IMR-90 (cell line): ENCODE measurements around the gene MRGPRF. TPM values are rescaled to one million over a fixed set of nuclear protein-coding genes. Genes with fewer than 3 reads are reported as not detected.

Experiments used
- ATAC-seq: fragments of 200-7000 bp; cut with Tn5 transposase; 2 replicates; pipeline ENCODE4 v1.9.1; 2020; ENCODE audit warnings: low read depth, mild to moderate bottlenecking, moderate library complexity
- BruUV-seq: library from RNA; stranded (reverse); fragments of 400-500 nt; replicated peaks from 2 replicates; lab custom pipeline; 2021; lab: Mats Ljungman, UMichigan
- CTCF ChIA-PET: fragments of 300-600 bp; formaldehyde crosslinking; extraction: SDS; loops from one replicate; lab custom pipeline; 2021; ENCODE audit warnings: antibody characterized with exemption; lab: Yijun Ruan, JAX
- POLR2A ChIA-PET: fragments of 300-600 bp; sonication (Branson Sonifier 250); formaldehyde crosslinking; loops from one replicate; lab custom pipeline; 2022; ENCODE audit warnings: antibody characterized with exemption; ENCODE audit not compliant: unreplicated experiment; lab: Charles Lee
- DNase-seq: peaks from one replicate; pipeline ENCODE4 v3.0.0; 2013
- H2AFZ ChIP-seq: replicated peaks from 2 replicates; pipeline ENCODE3; 2013; ENCODE audit warnings: low read length, mild to moderate bottlenecking; ENCODE audit not compliant: poor library complexity
- H2AK5ac ChIP-seq: 2 replicates; pipeline ENCODE4 v1.6.1; 2013; ENCODE audit warnings: low read depth, low read length, inconsistent platforms
- H2AK9ac ChIP-seq: replicated peaks from 2 replicates; pipeline ENCODE3; 2013; ENCODE audit warnings: mild to moderate bottlenecking, low read depth, low read length, moderate library complexity; ENCODE audit not compliant: poor library complexity
- H2BK120ac ChIP-seq: 2 replicates; pipeline ENCODE4 v1.6.1; 2013; ENCODE audit warnings: low read depth, low read length, inconsistent platforms
- H2BK15ac ChIP-seq: 3 replicates; pipeline ENCODE4 v1.6.1; 2013; ENCODE audit warnings: low read depth, low read length, inconsistent platforms
- H2BK20ac ChIP-seq: 2 replicates; pipeline ENCODE4 v1.6.1; 2013; ENCODE audit warnings: low read depth, mild to moderate bottlenecking, inconsistent platforms, low read length, moderate library complexity
- H2BK5ac ChIP-seq: 2 replicates; pipeline ENCODE4 v1.6.1; 2013; ENCODE audit warnings: mild to moderate bottlenecking, low read depth, low read length, inconsistent platforms; ENCODE audit not compliant: poor library complexity, severe bottlenecking
- H3K14ac ChIP-seq: replicated peaks from 2 replicates; pipeline ENCODE4 v1.6.1; 2013; ENCODE audit warnings: low read depth, low read length, inconsistent platforms
- H3K18ac ChIP-seq: 2 replicates; pipeline ENCODE4 v1.6.1; 2013; ENCODE audit warnings: low read depth, low read length, control low read depth
- H3K23ac ChIP-seq: 2 replicates; pipeline ENCODE4 v1.6.1; 2013; ENCODE audit warnings: low read depth, low read length, inconsistent platforms
- H3K27ac ChIP-seq: 2 replicates; pipeline ENCODE4 v1.5.1; 2013; ENCODE audit warnings: mild to moderate bottlenecking, control low read depth, low read length; ENCODE audit not compliant: insufficient read depth
- H3K27me3 ChIP-seq: 2 replicates; pipeline ENCODE4 v1.6.1; 2013; ENCODE audit warnings: low read length; ENCODE audit not compliant: control insufficient read depth, insufficient read depth
- H3K36me3 ChIP-seq: 2 replicates; pipeline ENCODE4 v1.6.1; 2013; ENCODE audit warnings: low read length, mixed read lengths; ENCODE audit not compliant: control insufficient read depth, insufficient read depth
- H3K4ac ChIP-seq: 2 replicates; pipeline ENCODE4 v1.6.1; 2013; ENCODE audit warnings: low read depth, low read length, inconsistent platforms
- H3K4me1 ChIP-seq: 2 replicates; pipeline ENCODE4 v1.6.1; 2013; ENCODE audit warnings: low read length, mixed read lengths; ENCODE audit not compliant: control insufficient read depth, insufficient read depth
- H3K4me2 ChIP-seq: 2 replicates; pipeline ENCODE4 v1.6.1; 2013; ENCODE audit warnings: low read depth, mild to moderate bottlenecking, control low read depth, low read length, moderate library complexity
- H3K4me3 ChIP-seq: 2 replicates; pipeline ENCODE4 v1.5.1; 2013; ENCODE audit warnings: low read depth, mild to moderate bottlenecking, control low read depth, low read length, moderate library complexity; ENCODE audit not compliant: insufficient read depth
- H3K56ac ChIP-seq: 2 replicates; pipeline ENCODE4 v1.6.1; 2013; ENCODE audit warnings: low read length, inconsistent platforms; ENCODE audit not compliant: insufficient read depth; ENCODE audit errors: extremely low read depth
- H3K79me1 ChIP-seq, 2 experiments: 2 replicates each; pipeline ENCODE4 v1.6.1; 2013; ENCODE audit warnings: low read length in 2 of 2, inconsistent platforms in 1 of 2, low read depth in 1 of 2
- H3K9ac ChIP-seq: 2 replicates; pipeline ENCODE4 v1.6.1; 2013; ENCODE audit warnings: low read depth, low read length, control low read depth
- H3K9me1 ChIP-seq: 2 replicates; pipeline ENCODE4 v1.6.1; 2013; ENCODE audit warnings: low read length, inconsistent platforms; ENCODE audit not compliant: insufficient read depth
- H3K9me3 ChIP-seq: 2 replicates; pipeline ENCODE4 v1.6.1; 2013; ENCODE audit warnings: low read length; ENCODE audit not compliant: control insufficient read depth, insufficient read depth
- H4K20me1 ChIP-seq: 2 replicates; pipeline ENCODE4 v1.6.1; 2013; ENCODE audit warnings: low read length, inconsistent platforms; ENCODE audit not compliant: insufficient read depth
- H4K5ac ChIP-seq: 2 replicates; pipeline ENCODE4 v1.6.1; 2013; ENCODE audit warnings: mild to moderate bottlenecking, low read depth, low read length, control low read depth
- H4K8ac ChIP-seq, 2 experiments: 2 replicates each; pipeline ENCODE4 v1.6.1; 2013; ENCODE audit warnings: low read depth in 2 of 2, low read length in 2 of 2, control low read depth in 1 of 2, inconsistent platforms in 1 of 2
- H4K91ac ChIP-seq: 2 replicates; pipeline ENCODE4 v1.6.1; 2013; ENCODE audit warnings: low read depth, low read length, inconsistent platforms; ENCODE audit not compliant: insufficient read depth
- BHLHE40 ChIP-seq: fragments of 150-350 bp; IDR thresholded peaks from 2 replicates; pipeline ENCODE4 v1.6.1; 2016; ENCODE audit warnings: mild to moderate bottlenecking, low read depth, low read length
- CHD1 ChIP-seq: IDR thresholded peaks from 2 replicates; pipeline ENCODE4 v1.6.1; 2012; ENCODE audit warnings: low read depth, low read length, improper control_type of control experiment
- FOS ChIP-seq: fragments of 150-350 bp; IDR thresholded peaks from 2 replicates; pipeline ENCODE4 v1.6.1; 2016; ENCODE audit warnings: low read depth, low read length
- MAZ ChIP-seq: IDR thresholded peaks from 2 replicates; pipeline ENCODE4 v1.6.1; 2012; ENCODE audit warnings: low read depth, mild to moderate bottlenecking, low read length, improper control_type of control experiment, moderate library complexity, borderline replicate concordance
- NFE2L2 ChIP-seq: fragments of 150-350 bp; IDR thresholded peaks from 2 replicates; pipeline ENCODE4 v1.6.1; 2016; ENCODE audit warnings: low read depth, mild to moderate bottlenecking, low read length
- POLR2A ChIP-seq: IDR thresholded peaks from 2 replicates; pipeline ENCODE4 v1.6.1; 2012; ENCODE audit warnings: mild to moderate bottlenecking, low read depth, low read length
- RAD21 ChIP-seq: IDR thresholded peaks from 2 replicates; pipeline ENCODE4 v1.6.1; 2012; ENCODE audit warnings: low read length, improper control_type of control experiment
- RFX5 ChIP-seq: IDR thresholded peaks from 2 replicates; pipeline ENCODE4 v1.8.0; 2012; ENCODE audit warnings: low read depth, mild to moderate bottlenecking, low read length, moderate library complexity
- SMC3 ChIP-seq: fragments of 150-350 bp; IDR thresholded peaks from 2 replicates; pipeline ENCODE4 v1.6.1; 2016; ENCODE audit warnings: low read depth, mild to moderate bottlenecking, antibody characterized with exemption, low read length, moderate library complexity
- WGBS, 2 experiments: methylation state at CpG; one replicate each; pipeline versions ENCODE4 v1.1.5 to v1.1.7; 2013; ENCODE audit warnings: missing lambda C conversion rate in 2 of 2; ENCODE audit not compliant: insufficient read length in 1 of 2; ENCODE audit errors: extremely low coverage in 2 of 2; 5-methylcytosine and 5-hydroxymethylcytosine counted together
- dilution Hi-C: fragments of 300-500 bp; cut with HindIII; formaldehyde crosslinking; loops from one replicate; pipeline ENCODE4 v1.14.3; 2018; ENCODE audit warnings: low sequenced_read_pairs; ENCODE audit not compliant: unreplicated experiment
- in situ Hi-C: fragments of 300-500 bp; cut with MboI; formaldehyde crosslinking; loops from 3 replicates; pipeline ENCODE4 v1.14.3; 2019; ENCODE audit warnings: low sequenced_read_pairs, inconsistent platforms, mixed read lengths
- intact Hi-C: fragments of 100-400 bp; cut with micrococcal nuclease; formaldehyde crosslinking; loops from 2 replicates; pipeline ENCODE4 v1.10.0; 2022
- polyA plus RNA-seq, 3 experiments: library from polyadenylated mRNA; depleted of rRNA; stranded (reverse); fragments of >200 nt; gene quantifications; 2 replicates each; pipeline ENCODE4 v1.2.3, GENCODE V29; 2012; ENCODE audit warnings: low replicate concordance in 1 of 3
- total RNA-seq: library from RNA; depleted of rRNA; stranded (reverse); fragments of >200 nt; gene quantifications from 2 replicates; pipeline ENCODE4 v1.2.3, GENCODE V29; 2012
- TF ChIP-seq, protein P1 (sequence below): fragments of 150-350 bp; IDR thresholded peaks from 2 replicates; pipeline ENCODE4 v1.6.1; 2017; ENCODE audit warnings: mild to moderate bottlenecking, antibody characterized with exemption, low read length, low read depth
- TF ChIP-seq, protein P2 (sequence below): conservative IDR thresholded peaks from 2 replicates; pipeline ENCODE4 v1.5.1; 2012; ENCODE audit warnings: mild to moderate bottlenecking, low read depth, low read length, improper control_type of control experiment

The MRGPRF gene
- total and polyA plus RNA-seq, 2 of the 4 experiments (the other 2 are of a cell fraction) = 6.3 to 28.8 TPM

DNA sequence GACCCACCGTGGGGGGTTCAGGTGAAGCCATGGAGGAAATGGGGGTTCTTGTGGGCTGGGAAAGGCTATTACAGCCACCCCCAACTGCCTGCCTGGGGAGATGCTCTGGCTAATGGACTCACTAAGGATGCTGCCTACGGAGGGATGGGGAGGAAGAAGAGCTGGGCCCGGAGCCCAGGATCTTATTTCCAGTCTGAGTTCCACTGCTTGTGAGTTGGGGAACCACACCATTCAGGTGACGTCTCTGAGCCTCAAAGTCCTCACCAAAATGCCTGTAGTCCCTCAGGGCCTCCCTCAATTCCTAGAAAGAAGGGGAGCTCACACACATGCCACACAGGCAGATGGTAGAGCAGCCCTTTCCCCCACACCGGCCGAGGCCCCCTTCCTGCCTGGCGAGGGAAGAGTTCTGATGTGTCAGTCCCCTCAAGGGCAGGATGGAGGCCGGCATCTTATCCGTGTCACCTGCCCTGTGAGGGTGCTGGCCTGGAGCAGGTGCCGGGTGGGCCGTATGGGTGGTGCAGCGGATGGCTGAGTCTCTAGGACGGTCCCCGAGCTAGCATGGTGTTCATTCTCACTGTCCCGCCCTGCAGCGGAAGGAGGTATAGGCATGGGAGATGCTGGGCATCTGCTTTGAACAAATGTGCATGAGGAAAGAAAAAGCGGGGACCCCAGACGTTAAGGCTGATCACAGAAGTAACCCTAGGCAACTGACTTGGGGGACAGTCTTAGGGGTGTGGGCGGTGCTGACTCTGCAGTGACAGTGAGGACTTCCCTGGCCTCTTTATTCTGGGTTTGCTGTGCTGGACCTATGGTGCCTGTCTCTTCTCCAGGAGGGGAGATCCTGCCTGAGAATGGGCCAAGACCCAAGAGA is 15.7 kb downstream of the MRGPRF start (continued):
- TF ChIP-seq, protein P1, sequence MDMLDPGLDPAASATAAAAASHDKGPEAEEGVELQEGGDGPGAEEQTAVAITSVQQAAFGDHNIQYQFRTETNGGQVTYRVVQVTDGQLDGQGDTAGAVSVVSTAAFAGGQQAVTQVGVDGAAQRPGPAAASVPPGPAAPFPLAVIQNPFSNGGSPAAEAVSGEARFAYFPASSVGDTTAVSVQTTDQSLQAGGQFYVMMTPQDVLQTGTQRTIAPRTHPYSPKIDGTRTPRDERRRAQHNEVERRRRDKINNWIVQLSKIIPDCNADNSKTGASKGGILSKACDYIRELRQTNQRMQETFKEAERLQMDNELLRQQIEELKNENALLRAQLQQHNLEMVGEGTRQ = no peak

DNA sequence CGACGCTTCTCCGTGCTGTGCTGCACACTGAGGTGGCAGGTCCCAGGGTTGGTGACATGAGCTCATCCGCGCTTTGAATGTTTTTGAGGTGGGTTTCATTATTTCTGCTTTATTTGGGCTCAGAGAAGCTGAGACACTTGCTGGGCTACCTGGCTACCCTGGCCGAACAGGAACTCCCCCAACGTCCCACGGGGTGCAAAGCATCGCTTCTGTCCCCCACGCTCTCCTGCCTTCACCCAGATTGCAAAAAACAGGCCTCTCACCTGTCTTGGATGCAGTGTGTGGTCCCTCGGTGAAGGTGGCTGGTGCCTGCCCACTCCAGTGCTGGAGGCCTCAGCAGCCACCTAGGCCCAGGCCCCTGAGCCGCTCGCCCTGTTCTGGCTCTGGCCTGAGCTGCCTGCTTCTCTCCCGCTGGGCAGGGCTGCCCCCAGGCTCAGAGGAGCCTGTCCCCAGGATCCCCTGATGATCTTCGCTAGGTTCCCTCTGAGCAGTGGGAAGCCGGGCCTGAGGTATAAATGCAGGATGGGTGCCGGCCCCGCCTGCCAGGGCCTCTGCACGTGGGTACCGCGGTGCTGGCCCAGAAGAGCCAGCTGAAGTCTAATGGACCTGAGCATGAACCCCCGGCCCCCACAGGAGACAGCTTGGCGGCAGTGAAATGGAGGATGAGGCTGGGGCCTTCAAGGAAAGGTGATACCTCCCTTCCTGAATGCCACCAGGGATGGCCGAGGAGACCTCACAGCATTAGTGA is 16.5 kb downstream of the MRGPRF start:
- dilution Hi-C loops = no loop called here
- CTCF ChIA-PET = no interaction called here
- TF ChIP-seq CHD1 = no peak
- no peak for TF ChIP-seq RFX5
- no peak for TF ChIP-seq SMC3
- no peak for TF ChIP-seq FOS
- TF ChIP-seq RAD21 = no peak
- no peak for TF ChIP-seq POLR2A
- TF ChIP-seq MAZ = no peak
- TF ChIP-seq, protein P1 = no peak
- TF ChIP-seq BHLHE40 = no peak
- TF ChIP-seq NFE2L2 = no peak
- TF ChIP-seq, protein P2, sequence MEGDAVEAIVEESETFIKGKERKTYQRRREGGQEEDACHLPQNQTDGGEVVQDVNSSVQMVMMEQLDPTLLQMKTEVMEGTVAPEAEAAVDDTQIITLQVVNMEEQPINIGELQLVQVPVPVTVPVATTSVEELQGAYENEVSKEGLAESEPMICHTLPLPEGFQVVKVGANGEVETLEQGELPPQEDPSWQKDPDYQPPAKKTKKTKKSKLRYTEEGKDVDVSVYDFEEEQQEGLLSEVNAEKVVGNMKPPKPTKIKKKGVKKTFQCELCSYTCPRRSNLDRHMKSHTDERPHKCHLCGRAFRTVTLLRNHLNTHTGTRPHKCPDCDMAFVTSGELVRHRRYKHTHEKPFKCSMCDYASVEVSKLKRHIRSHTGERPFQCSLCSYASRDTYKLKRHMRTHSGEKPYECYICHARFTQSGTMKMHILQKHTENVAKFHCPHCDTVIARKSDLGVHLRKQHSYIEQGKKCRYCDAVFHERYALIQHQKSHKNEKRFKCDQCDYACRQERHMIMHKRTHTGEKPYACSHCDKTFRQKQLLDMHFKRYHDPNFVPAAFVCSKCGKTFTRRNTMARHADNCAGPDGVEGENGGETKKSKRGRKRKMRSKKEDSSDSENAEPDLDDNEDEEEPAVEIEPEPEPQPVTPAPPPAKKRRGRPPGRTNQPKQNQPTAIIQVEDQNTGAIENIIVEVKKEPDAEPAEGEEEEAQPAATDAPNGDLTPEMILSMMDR = no peak

More for the DNA sequence above, 16.5 kb downstream of the MRGPRF start:
- no peak overlapping the region for H4K5ac ChIP-seq
- H3K27ac ChIP-seq = no peak overlapping the region
- intact Hi-C loops (no loop called here), in situ Hi-C loops (no loop called here)
- no TSS peak for BruUV-seq
- H2BK15ac ChIP-seq = no peak overlapping the region
- no peak overlapping the region for H3K14ac ChIP-seq
- H3K9me1 ChIP-seq = peaks cover 6% of the 10 kb centered on the region; the same call in 1 of the 2 replicates
- peaks cover under 1% of the 10 kb centered on the region; the same call in 1 of the 2 replicates for H3K36me3 ChIP-seq
- H3K4me3 ChIP-seq = no peak overlapping the region
- no peak overlapping the region for H2BK5ac ChIP-seq
- peak overlapping the region; percentile 15 for H2AFZ ChIP-seq
- H2AK9ac ChIP-seq = peak overlapping the region; percentile 19
- H3K9ac ChIP-seq = no peak overlapping the region
- H2AK5ac ChIP-seq = no peak overlapping the region
- no peak for DNase-seq
- H3K4me2 ChIP-seq = no peak overlapping the region
- H3K23ac ChIP-seq = no peak overlapping the region
- no peaks in the 10 kb centered on the region for H3K79me1 ChIP-seq
- H4K20me1 ChIP-seq = no peaks in the 10 kb centered on the region
- no peak overlapping the region for H3K56ac ChIP-seq
- no peak overlapping the region for H4K8ac ChIP-seq
- H4K91ac ChIP-seq = no peak overlapping the region
- H3K27me3 ChIP-seq = peaks cover 21% of the 10 kb centered on the region
- no peak for ATAC-seq
- H2BK20ac ChIP-seq = no peak overlapping the region
- H3K4ac ChIP-seq = no peak overlapping the region
- no peak overlapping the region for H3K18ac ChIP-seq
- 86% methylated on average over 9 of the region's 24 CpGs; no CpG with 5 or more reads in 1 of the 2 experiments for WGBS, 2 experiments
- H3K9me3 ChIP-seq = no peaks in the 10 kb centered on the region
- POLR2A ChIA-PET = no interaction called here
- H3K4me1 ChIP-seq = peaks cover 18% of the 10 kb centered on the region
- H2BK120ac ChIP-seq = no peak overlapping the region
